Osteocyte (in vitro differentiated cells): ENCODE data around the gene ZNF598. TPM values are rescaled to one million over a fixed set of nuclear protein-coding genes. Genes with fewer than 3 reads are reported as not detected.
A peak's percentile ranks its signal among the peaks of the same experiment; 100 is the strongest.

ENCODE experiments used
- DNase-seq: peaks from one replicate; pipeline ENCODE4 v3.0.0; 2021; ENCODE audit warnings: mixed read lengths; ENCODE audit not compliant: unreplicated experiment; ENCODE audit errors: extremely low spot score
- H3K27ac Mint-ChIP-seq: one replicate; pipeline ENCODE4 v1.8.0; 2021; ENCODE audit warnings: mild to moderate bottlenecking, mixed read lengths; ENCODE audit not compliant: unreplicated experiment
- H3K27me3 Mint-ChIP-seq: one replicate; pipeline ENCODE4 v1.8.0; 2021; ENCODE audit warnings: mixed read lengths; ENCODE audit not compliant: unreplicated experiment
- H3K36me3 Mint-ChIP-seq: one replicate; pipeline ENCODE4 v1.8.0; 2021; ENCODE audit warnings: mixed read lengths; ENCODE audit not compliant: unreplicated experiment
- H3K4me1 Mint-ChIP-seq: one replicate; pipeline ENCODE4 v1.8.0; 2021; ENCODE audit warnings: mixed read lengths; ENCODE audit not compliant: unreplicated experiment
- H3K4me3 Mint-ChIP-seq: one replicate; pipeline ENCODE4 v1.8.0; 2021; ENCODE audit warnings: mild to moderate bottlenecking, moderate library complexity, mixed read lengths; ENCODE audit not compliant: unreplicated experiment
- H3K9me3 Mint-ChIP-seq: one replicate; pipeline ENCODE4 v1.8.0; 2021; ENCODE audit warnings: mixed read lengths; ENCODE audit not compliant: unreplicated experiment
- total RNA-seq: library from RNA; stranded (reverse); gene quantifications from 2 replicates; pipeline ENCODE4 v1.2.1, GENCODE V29; 2021
- TF ChIP-seq, protein P1 (sequence below): fragments of 200-600 bp; sonication (generic); IDR thresholded peaks from 2 replicates; pipeline ENCODE4 v1.5.0; 2021; ENCODE audit warnings: antibody characterized with exemption, mild to moderate bottlenecking, moderate library complexity

Gene ZNF598
- total RNA-seq, 1 donor from 2014 or later: 46.9 TPM

DNA sequence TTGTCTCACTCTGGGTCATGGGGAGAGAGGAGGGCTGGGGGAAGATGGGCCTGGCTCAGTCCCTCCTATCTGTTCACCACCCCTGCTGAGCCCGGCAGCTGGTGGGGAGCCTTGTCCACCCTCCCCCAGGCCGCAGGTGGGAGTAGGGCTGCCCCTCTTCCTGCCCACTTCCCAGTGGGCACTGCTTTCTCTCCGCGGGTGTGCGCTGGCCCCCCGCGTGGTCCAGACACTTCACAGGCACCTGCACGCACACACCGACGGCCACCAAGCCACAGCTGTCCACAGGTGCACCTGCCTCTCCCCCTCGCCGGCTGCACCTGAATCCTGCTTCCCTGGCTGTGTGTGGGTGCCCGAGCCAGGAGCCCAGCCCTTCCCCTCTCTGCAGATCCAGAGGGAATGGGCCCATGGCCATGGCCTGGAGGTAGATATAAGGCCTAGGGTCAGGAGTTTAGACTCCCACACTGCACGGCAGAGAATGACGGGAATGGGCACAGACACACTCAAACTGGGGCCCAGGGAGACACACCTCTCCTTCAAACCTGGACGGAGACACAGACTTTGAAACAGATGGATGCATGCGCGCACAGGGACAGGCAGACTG lies 19.1 kb upstream of the ZNF598 start:
- H3K4me1 Mint-ChIP-seq: peaks cover 61% of the 10 kb centered on the region
- H3K4me3 Mint-ChIP-seq: peak overlapping the region; percentile 84
- TF ChIP-seq, protein P1, sequence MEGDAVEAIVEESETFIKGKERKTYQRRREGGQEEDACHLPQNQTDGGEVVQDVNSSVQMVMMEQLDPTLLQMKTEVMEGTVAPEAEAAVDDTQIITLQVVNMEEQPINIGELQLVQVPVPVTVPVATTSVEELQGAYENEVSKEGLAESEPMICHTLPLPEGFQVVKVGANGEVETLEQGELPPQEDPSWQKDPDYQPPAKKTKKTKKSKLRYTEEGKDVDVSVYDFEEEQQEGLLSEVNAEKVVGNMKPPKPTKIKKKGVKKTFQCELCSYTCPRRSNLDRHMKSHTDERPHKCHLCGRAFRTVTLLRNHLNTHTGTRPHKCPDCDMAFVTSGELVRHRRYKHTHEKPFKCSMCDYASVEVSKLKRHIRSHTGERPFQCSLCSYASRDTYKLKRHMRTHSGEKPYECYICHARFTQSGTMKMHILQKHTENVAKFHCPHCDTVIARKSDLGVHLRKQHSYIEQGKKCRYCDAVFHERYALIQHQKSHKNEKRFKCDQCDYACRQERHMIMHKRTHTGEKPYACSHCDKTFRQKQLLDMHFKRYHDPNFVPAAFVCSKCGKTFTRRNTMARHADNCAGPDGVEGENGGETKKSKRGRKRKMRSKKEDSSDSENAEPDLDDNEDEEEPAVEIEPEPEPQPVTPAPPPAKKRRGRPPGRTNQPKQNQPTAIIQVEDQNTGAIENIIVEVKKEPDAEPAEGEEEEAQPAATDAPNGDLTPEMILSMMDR: no peak
- peaks cover 1% of the 10 kb centered on the region for H3K36me3 Mint-ChIP-seq
- H3K27me3 Mint-ChIP-seq: no peaks in the 10 kb centered on the region
- no peak for DNase-seq
- H3K9me3 Mint-ChIP-seq: no peaks in the 10 kb centered on the region
- peak overlapping the region; percentile 18 for H3K27ac Mint-ChIP-seq

GRCh38 chr16:2028146-2028545 lies 18.5 kb upstream of the ZNF598 start:
- Mint-ChIP-seq H3K27ac (no peak overlapping the region), H3K4me1 (peaks cover 58% of the 10 kb centered on the region), H3K9me3 (no peaks in the 10 kb centered on the region), H3K36me3 (peaks cover 1% of the 10 kb centered on the region), H3K27me3 (no peaks in the 10 kb centered on the region), H3K4me3 (peak overlapping the region; percentile 84)
- TF ChIP-seq, protein P1: no peak
- no peak for DNase-seq

DNA sequence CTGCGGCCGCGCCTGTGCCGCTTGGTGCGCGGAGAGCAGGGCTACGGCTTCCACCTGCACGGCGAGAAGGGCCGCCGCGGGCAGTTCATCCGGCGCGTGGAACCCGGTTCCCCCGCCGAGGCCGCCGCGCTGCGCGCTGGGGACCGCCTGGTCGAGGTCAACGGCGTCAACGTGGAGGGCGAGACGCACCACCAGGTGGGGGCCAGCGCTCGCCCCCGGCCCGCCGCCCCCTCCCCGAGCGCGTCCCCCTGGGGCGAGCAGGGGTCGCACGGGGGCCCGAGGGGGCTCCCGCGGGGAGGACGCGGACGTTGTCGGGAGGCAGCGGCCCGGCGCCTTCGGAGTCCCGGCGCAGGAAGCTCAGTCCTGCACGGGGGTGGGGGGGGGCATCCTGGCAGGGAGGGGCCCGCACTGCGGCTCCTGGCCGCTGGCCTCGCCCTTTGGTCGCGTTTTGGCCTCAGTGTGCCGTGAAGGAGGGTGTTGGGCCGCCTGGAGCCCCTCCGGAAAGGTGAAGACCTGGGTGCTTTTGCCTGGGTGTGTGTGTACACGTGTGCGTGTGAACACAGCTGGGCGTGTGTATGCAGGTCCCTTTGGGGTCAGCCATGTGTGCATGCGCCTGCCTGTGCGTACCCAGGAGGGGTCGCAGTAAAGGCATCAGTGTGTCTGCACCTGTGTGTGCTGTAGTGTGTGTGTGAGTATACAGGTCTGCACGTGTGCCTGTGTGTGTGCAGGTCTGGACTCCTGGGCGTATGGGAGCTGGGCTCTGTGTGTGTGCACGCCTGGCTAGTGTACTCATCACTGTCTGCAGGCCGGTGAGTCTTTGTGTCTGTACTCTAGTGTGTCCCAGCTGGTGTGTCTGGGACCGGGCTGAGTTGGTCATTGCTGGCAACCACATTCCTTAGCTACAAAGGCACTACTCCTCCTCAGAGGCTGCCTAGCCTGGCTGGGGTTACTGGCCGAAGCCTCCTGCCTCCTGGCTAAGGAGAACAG lies 17.7 kb upstream of the ZNF598 start:
- H3K27ac Mint-ChIP-seq: peak overlapping the region; percentile 52
- peak overlapping the region; percentile 84 for H3K4me3 Mint-ChIP-seq
- H3K36me3 Mint-ChIP-seq: peaks cover 1% of the 10 kb centered on the region
- no peaks in the 10 kb centered on the region for H3K9me3 Mint-ChIP-seq
- peaks cover 60% of the 10 kb centered on the region for H3K4me1 Mint-ChIP-seq
- H3K27me3 Mint-ChIP-seq: no peaks in the 10 kb centered on the region
- no peak for DNase-seq
- TF ChIP-seq, protein P1: no peak

GRCh38 chr16:2026461-2027023 lies 16.9 kb upstream of the ZNF598 start, which contains the start of gene NHERF2:
NHERF2 (plus strand) TSS chr16:2026902; CDS start chr16:2027006, 104 bp downstream.
- H3K9me3 Mint-ChIP-seq: no peaks in the 10 kb centered on the region
- peaks cover under 1% of the 10 kb centered on the region for H3K27me3 Mint-ChIP-seq
- DNase-seq: peak; percentile 85
- peak within 1 kb of the TSS; percentile 52 for H3K27ac Mint-ChIP-seq
- H3K4me1 Mint-ChIP-seq: peaks cover 52% of the 10 kb centered on the region
- H3K36me3 Mint-ChIP-seq: peaks cover 1% of the 10 kb centered on the region
- H3K4me3 Mint-ChIP-seq: peak within 1 kb of the TSS; percentile 84
- TF ChIP-seq, protein P1: no peak
